H9 (cell line): Measurements from ENCODE around the gene NECTIN1. TPM values are rescaled to one million over a fixed set of nuclear protein-coding genes. Genes with fewer than 3 reads are reported as not detected.

Experiments
- DNase-seq: peaks from one replicate; pipeline ENCODE4 v3.0.0-alpha.2; 2017
- H2AFZ ChIP-seq: one replicate; pipeline ENCODE4 v1.6.1; 2013; ENCODE audit warnings: mild to moderate bottlenecking, low read length, control low read depth, moderate library complexity
- H2AK5ac ChIP-seq: 2 replicates; pipeline ENCODE4 v1.6.1; 2013; ENCODE audit warnings: low read length, control low read depth, mixed read lengths; ENCODE audit not compliant: insufficient read length
- H2BK120ac ChIP-seq: one replicate; pipeline ENCODE4 v1.6.1; 2013; ENCODE audit warnings: low read depth, mild to moderate bottlenecking, low read length, control low read depth, inconsistent platforms; ENCODE audit not compliant: poor library complexity, severe bottlenecking
- H2BK12ac ChIP-seq: 2 replicates; pipeline ENCODE4 v1.6.1; 2013; ENCODE audit warnings: low read length, control low read depth, mixed read lengths, low read depth; ENCODE audit not compliant: insufficient read length
- H2BK15ac ChIP-seq: 2 replicates; pipeline ENCODE4 v1.6.1; 2013; ENCODE audit warnings: low read depth, low read length, control low read depth
- H2BK20ac ChIP-seq: one replicate; pipeline ENCODE4 v1.6.1; 2013; ENCODE audit warnings: low read depth, mild to moderate bottlenecking, low read length, control low read depth, inconsistent platforms; ENCODE audit not compliant: poor library complexity, severe bottlenecking
- H2BK5ac ChIP-seq: 2 replicates; pipeline ENCODE4 v1.6.1; 2013; ENCODE audit warnings: low read length, control low read depth, mixed read lengths; ENCODE audit not compliant: insufficient read length
- H3K14ac ChIP-seq: 2 replicates; pipeline ENCODE4 v1.6.1; 2013; ENCODE audit warnings: low read length, control low read depth; ENCODE audit not compliant: insufficient read depth
- H3K18ac ChIP-seq: 2 replicates; pipeline ENCODE4 v1.6.1; 2013; ENCODE audit warnings: low read depth, mild to moderate bottlenecking, mixed read lengths, low read length, control low read depth; ENCODE audit not compliant: insufficient read length
- H3K23ac ChIP-seq: 2 replicates; pipeline ENCODE4 v1.6.1; 2013; ENCODE audit warnings: low read length, control low read depth, mixed read lengths, low read depth; ENCODE audit not compliant: insufficient read length
- H3K23me2 ChIP-seq: 2 replicates; pipeline ENCODE4 v1.6.1; 2013; ENCODE audit warnings: low read depth, mild to moderate bottlenecking, mixed read lengths, low read length, control low read depth; ENCODE audit not compliant: insufficient read length, poor library complexity, severe bottlenecking
- H3K27ac ChIP-seq: 2 replicates; pipeline ENCODE4 v1.5.1; 2013; ENCODE audit warnings: low read length, control low read depth, mixed read lengths, low read depth; ENCODE audit not compliant: insufficient read length
- H3K27me3 ChIP-seq: 2 replicates; pipeline ENCODE4 v1.6.1; 2013; ENCODE audit warnings: low read length, control low read depth, inconsistent platforms; ENCODE audit not compliant: insufficient read depth
- H3K4ac ChIP-seq: 2 replicates; pipeline ENCODE4 v1.6.1; 2013; ENCODE audit warnings: low read depth, mild to moderate bottlenecking, control low read depth, inconsistent platforms, low read length, moderate library complexity
- H3K4me1 ChIP-seq: 2 replicates; pipeline ENCODE4 v1.6.1; 2013; ENCODE audit warnings: low read length, control low read depth, inconsistent platforms; ENCODE audit not compliant: insufficient read depth
- H3K4me2 ChIP-seq: 2 replicates; pipeline ENCODE4 v1.6.1; 2013; ENCODE audit warnings: low read length, control low read depth, mixed read lengths; ENCODE audit not compliant: insufficient read length, insufficient read depth
- H3K56ac ChIP-seq: 2 replicates; pipeline ENCODE4 v1.6.1; 2013; ENCODE audit warnings: low read depth, mild to moderate bottlenecking, mixed read lengths, low read length, control low read depth; ENCODE audit not compliant: insufficient read length
- H3K79me1 ChIP-seq: 2 replicates; pipeline ENCODE4 v1.6.1; 2013; ENCODE audit warnings: low read depth, mild to moderate bottlenecking, moderate library complexity, low read length, control low read depth, inconsistent platforms; ENCODE audit not compliant: insufficient read depth, poor library complexity, severe bottlenecking
- H3K79me2 ChIP-seq: 2 replicates; pipeline ENCODE4 v1.6.1; 2013; ENCODE audit warnings: low read length, control low read depth, inconsistent platforms; ENCODE audit not compliant: insufficient read depth
- H3K9ac ChIP-seq: 2 replicates; pipeline ENCODE4 v1.6.1; 2013; ENCODE audit warnings: low read length, control low read depth, mixed read lengths; ENCODE audit not compliant: insufficient read length; ENCODE audit errors: extremely low read depth
- H3K9me3 ChIP-seq: one replicate; pipeline ENCODE4 v1.6.1; 2013; ENCODE audit warnings: low read depth, low read length, inconsistent platforms; ENCODE audit not compliant: control insufficient read depth
- H3T11ph ChIP-seq: one replicate; pipeline ENCODE4 v1.6.1; 2013; ENCODE audit warnings: mild to moderate bottlenecking, low read length, control low read depth, inconsistent platforms
- H4K20me1 ChIP-seq: one replicate; pipeline ENCODE4 v1.6.1; 2013; ENCODE audit not compliant: control insufficient read depth, insufficient read length, insufficient read depth
- H4K5ac ChIP-seq: 2 replicates; pipeline ENCODE4 v1.6.1; 2013; ENCODE audit warnings: low read depth, mild to moderate bottlenecking, mixed read lengths, low read length, control low read depth; ENCODE audit not compliant: insufficient read length
- H4K8ac ChIP-seq: replicated peaks from 2 replicates; pipeline ENCODE4 v1.6.1; 2013; ENCODE audit warnings: low read length, control low read depth, mixed read lengths, low read depth; ENCODE audit not compliant: insufficient read length
- H4K91ac ChIP-seq: 2 replicates; pipeline ENCODE4 v1.6.1; 2013; ENCODE audit warnings: low read depth, mild to moderate bottlenecking, moderate library complexity, mixed read lengths, low read length, control low read depth; ENCODE audit not compliant: insufficient read length
- H3K27ac Mint-ChIP-seq, 3 experiments: 2 replicates in 2 of 3; 3 replicates in 1 of 3; pipeline ENCODE4 v1.8.0; 2020 to 2021; ENCODE audit warnings: mixed read lengths in 3 of 3, mild to moderate bottlenecking in 1 of 3, moderate library complexity in 1 of 3
- H3K27me3 Mint-ChIP-seq: 2 replicates; pipeline ENCODE4 v1.8.0; 2021; ENCODE audit warnings: low read depth, mild to moderate bottlenecking, moderate library complexity, mixed read lengths
- H3K36me3 Mint-ChIP-seq, 3 experiments: 2 replicates in 2 of 3; 3 replicates in 1 of 3; pipeline ENCODE4 v1.8.0; 2020 to 2021; ENCODE audit warnings: low read depth in 3 of 3, mixed read lengths in 3 of 3; ENCODE audit not compliant: insufficient read depth in 1 of 3
- H3K4me1 Mint-ChIP-seq, 2 experiments: 2 replicates each; pipeline ENCODE4 v1.8.0; 2020; ENCODE audit warnings: mixed read lengths in 2 of 2
- H3K4me3 Mint-ChIP-seq, 2 experiments: 2 replicates in 1 of 2; 3 replicates in 1 of 2; pipeline ENCODE4 v1.8.0; 2020 to 2021; ENCODE audit warnings: mild to moderate bottlenecking in 2 of 2, mixed read lengths in 2 of 2, moderate library complexity in 1 of 2
- H3K9me3 Mint-ChIP-seq, 2 experiments: 2 replicates in 1 of 2; 3 replicates in 1 of 2; pipeline ENCODE4 v1.8.0; 2020; ENCODE audit warnings: mild to moderate bottlenecking in 2 of 2, mixed read lengths in 2 of 2, moderate library complexity in 1 of 2
- WGBS: extraction: QIAGEN DNeasy Blood & Tissue Kit; methylation state at CpG from one replicate; pipeline ENCODE4 v1.1.7; 2013; ENCODE audit warnings: missing lambda C conversion rate, low lambda C conversion rate, mixed read lengths; ENCODE audit not compliant: insufficient read length; ENCODE audit errors: extremely low coverage; 5-methylcytosine and 5-hydroxymethylcytosine counted together
- total RNA-seq: library from RNA; stranded (reverse); gene quantifications from 2 replicates; pipeline ENCODE4 v1.2.1, GENCODE V29; 2021
- TF ChIP-seq, protein P1 (sequence below): fragments of 200-600 bp; sonication (generic); conservative IDR thresholded peaks from 3 replicates; pipeline ENCODE4 v1.8.0; 2021; ENCODE audit warnings: antibody characterized with exemption, mild to moderate bottlenecking

Gene NECTIN1
- total RNA-seq, 1 experiment from 2014 or later = 113 TPM

DNA sequence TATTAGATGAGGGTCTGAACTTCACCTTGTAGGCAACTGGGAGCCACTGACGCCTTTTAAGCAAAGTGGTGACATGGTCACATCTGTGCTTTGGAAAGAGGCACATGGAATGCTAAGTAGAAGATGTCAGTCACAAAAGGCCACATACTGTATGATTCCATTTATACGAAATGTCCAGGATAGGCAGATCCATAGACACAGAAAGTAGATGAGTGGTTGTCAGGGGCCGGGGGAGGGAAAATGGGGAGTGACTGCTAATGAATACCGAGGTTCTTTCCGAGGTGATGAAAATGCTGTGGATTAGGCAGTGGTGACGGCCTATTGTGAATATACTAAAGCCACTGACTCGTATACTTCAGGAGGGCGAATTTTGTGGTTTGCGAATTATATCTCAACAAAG is 20.6 kb downstream of the NECTIN1 start:
- no peak overlapping the region for H4K91ac ChIP-seq
- H3K79me1 ChIP-seq = peaks cover 18% of the 10 kb centered on the region
- H3K4me2 ChIP-seq = no peak overlapping the region
- H3K14ac ChIP-seq = no peak overlapping the region
- H3K18ac ChIP-seq = no peak overlapping the region
- H3K4ac ChIP-seq = no peak overlapping the region
- H3K27me3 Mint-ChIP-seq = no peaks in the 10 kb centered on the region; the same call in 1 of the 2 replicates
- no peak overlapping the region for H4K8ac ChIP-seq
- H4K5ac ChIP-seq = no peak overlapping the region
- H3K9ac ChIP-seq = no peak overlapping the region
- no peak overlapping the region for H2BK15ac ChIP-seq
- no peaks in the 10 kb centered on the region for H3K23me2 ChIP-seq
- no peaks in the 10 kb centered on the region for H3K27me3 ChIP-seq
- H2BK20ac ChIP-seq = no peak overlapping the region
- H3K36me3 Mint-ChIP-seq = peaks cover 0 to 27% (median 17%) of the 10 kb centered on the region in 3 experiments; a peak in 6 of 7 replicates
- H2AFZ ChIP-seq = no peak overlapping the region
- H3K9me3 Mint-ChIP-seq = no peaks in the 10 kb centered on the region; a peak in 1 of 5 replicates
- no CpG with 5 or more reads among the region's 9 CpGs for WGBS
- H3K23ac ChIP-seq = no peak overlapping the region
- H3K4me1 Mint-ChIP-seq = peaks cover 51 to 63% of the 10 kb centered on the region in 2 experiments
- no peak overlapping the region for H2BK12ac ChIP-seq
- no peaks in the 10 kb centered on the region for H3K9me3 ChIP-seq
- peaks cover 3% of the 10 kb centered on the region for H4K20me1 ChIP-seq
- H2BK5ac ChIP-seq = no peak overlapping the region
- no peak for DNase-seq
- TF ChIP-seq, protein P1, sequence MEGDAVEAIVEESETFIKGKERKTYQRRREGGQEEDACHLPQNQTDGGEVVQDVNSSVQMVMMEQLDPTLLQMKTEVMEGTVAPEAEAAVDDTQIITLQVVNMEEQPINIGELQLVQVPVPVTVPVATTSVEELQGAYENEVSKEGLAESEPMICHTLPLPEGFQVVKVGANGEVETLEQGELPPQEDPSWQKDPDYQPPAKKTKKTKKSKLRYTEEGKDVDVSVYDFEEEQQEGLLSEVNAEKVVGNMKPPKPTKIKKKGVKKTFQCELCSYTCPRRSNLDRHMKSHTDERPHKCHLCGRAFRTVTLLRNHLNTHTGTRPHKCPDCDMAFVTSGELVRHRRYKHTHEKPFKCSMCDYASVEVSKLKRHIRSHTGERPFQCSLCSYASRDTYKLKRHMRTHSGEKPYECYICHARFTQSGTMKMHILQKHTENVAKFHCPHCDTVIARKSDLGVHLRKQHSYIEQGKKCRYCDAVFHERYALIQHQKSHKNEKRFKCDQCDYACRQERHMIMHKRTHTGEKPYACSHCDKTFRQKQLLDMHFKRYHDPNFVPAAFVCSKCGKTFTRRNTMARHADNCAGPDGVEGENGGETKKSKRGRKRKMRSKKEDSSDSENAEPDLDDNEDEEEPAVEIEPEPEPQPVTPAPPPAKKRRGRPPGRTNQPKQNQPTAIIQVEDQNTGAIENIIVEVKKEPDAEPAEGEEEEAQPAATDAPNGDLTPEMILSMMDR = no peak
- no peak overlapping the region for H2AK5ac ChIP-seq
- H3K56ac ChIP-seq = no peak overlapping the region
- peaks cover 13% of the 10 kb centered on the region; the same call in 1 of the 2 replicates for H3K79me2 ChIP-seq
- H3K4me1 ChIP-seq = peaks cover 2% of the 10 kb centered on the region; the same call in 1 of the 2 replicates
- H3K4me3 Mint-ChIP-seq = no peak overlapping the region
- H3K27ac Mint-ChIP-seq = no peak overlapping the region; a peak in 2 of 7 replicates
- no peak overlapping the region for H2BK120ac ChIP-seq
- H3T11ph ChIP-seq = no peak overlapping the region
- H3K27ac ChIP-seq = no peak overlapping the region
